Stimulated activated CD8-positive, alpha-beta memory T cell treated with anti-CD3 and anti-CD28 coated beads, Interleukin-15, amount 100 ng/mL, for 24 hours (primary cell): Measurements from ENCODE around the gene LRRTM4.
"Not testable (repeated sequence)": the region's sequence is repeated elsewhere in the genome, so short reads cannot be mapped to it uniquely, and the experiment has no call there.

Source experiments
- DNase-seq: peaks from one replicate; pipeline ENCODE4 v3.0.0-alpha.2; 2020; ENCODE audit warnings: low read depth

Gene LRRTM4

DNA sequence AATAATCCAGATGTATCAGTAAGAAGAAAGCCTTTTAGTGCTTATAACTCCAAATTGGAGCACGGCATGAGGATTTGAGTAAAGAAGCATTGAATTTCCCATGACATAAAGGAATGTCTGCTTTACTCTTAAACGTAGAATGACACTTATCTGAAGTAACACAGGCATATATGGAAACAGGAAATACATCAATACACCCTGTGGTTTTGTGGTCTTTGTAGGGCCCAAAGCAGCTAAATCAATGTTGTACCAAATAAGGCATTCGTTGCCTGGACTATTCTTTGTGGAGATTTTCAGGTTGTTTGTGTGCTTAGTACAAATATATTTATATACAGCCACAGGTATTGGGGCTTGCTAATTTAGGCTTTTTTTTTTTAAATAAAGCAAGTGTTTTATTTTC lies 660.5 kb downstream of the LRRTM4 start:
- DNase-seq: no peak

DNA sequence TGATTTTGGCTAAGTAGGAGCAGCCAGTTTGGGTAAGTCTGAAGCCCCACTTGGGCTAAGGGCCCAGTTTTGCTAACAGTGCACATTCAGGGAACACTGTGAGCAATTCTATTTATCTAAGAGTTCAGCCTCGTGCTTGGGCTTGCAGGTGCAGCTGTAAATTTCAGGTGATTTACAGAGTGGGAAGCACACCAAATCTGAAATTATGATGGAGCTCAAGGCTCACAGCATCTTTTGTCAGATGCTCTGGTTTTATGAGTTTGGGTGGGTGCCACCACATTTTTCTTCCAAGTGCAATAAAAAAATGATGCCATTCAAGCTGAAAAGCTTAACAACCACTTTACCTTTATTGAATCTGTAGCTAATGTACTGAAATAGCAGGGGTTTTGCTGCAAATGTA lies 671.2 kb downstream of the LRRTM4 start:
- no peak for DNase-seq

DNA sequence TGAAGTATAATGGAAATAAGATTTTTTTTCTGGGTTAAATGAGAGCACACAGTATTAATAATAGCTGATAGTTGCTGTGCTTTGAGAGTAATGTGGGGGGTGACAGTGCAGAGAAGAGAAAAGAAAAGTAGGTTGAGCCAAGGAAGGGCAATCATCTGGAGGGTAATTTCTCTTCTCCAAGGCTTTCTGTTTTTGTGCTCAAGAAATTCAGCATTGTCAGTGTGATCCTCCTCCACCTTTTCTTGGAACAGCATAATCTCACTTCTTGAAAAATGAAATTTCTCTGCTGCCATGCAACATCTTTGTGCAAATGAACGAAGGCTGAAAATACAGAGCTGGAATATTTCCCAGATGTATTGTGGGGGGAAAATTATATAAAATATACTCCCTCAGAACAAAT lies 673.1 kb downstream of the LRRTM4 start:
- DNase-seq: no peak

DNA sequence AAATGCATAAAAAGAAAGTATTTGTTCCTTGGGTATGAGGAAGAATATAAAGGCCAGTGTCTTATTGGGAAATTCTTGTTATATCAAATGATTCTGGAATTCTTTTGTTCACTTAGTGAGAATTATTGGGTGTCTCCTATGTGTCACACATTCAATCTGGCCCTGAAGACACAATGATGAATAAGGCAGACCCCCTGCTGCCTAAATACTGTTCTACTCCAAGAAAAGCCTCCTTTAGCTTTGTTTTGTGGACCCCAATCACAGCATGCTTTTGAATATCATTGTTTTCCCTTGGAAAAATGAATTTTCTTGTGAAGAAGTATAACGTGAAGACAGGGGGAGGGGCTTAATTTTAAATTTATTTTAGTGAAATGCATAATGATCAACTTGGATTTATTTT lies 682.4 kb downstream of the LRRTM4 start:
- DNase-seq: no peak

DNA sequence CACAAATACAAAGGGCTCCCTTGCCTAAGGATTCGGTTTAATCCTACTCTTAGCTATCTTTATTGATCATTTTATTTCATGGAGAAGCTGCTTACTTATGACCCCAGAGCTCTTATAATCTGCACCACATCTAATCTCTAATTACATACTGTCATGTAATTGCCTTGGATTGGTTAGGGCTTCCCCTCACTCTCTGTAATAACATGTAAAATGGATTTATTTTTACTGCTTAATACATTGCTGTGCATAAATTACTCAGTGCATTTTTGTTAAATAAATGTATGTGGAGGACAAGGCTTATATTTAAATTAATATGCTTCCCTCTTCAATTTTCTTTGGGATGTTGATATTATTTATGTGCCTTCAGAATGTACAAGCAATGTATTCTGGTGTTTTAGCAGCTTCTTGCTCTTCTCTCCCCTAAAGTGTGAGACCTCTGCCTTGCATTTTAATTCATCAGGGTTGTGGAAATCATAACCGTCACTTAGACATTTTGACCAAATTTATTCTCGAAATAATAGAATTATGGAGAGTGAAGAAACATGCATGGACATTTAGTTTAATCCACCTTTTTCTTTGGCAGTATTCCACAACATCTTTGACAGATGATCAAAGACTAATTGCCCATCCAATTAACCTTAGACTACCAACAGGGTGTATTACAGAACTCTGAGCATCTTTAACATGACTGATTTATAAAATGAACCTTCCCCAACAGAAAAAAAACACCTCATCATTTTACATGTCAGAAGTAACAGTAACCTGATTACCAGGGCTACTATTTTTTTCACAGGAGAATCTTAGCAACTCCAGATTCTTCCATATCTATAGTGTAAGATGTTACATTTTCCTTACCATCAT lies 692.6 kb downstream of the LRRTM4 start:
- no peak for DNase-seq

DNA sequence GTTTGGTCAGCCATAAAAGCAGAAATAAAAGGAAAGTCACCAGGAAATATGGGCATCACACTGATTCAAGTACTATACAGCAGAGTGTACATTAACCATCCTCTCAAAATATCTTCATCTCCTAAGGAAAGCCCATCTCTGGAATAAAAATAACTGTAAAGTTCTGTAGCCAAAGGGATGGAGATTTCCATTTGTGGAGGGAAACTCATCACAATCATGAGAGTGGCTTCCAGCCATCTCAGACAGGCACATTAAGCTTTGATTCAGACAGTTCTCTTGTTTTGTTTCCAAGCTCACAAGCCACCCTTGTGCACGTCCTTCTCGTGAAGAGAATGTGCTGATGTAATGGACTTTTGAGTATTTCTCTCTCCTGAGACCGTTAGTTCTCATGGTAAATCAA lies 695.5 kb downstream of the LRRTM4 start:
- no peak for DNase-seq

DNA sequence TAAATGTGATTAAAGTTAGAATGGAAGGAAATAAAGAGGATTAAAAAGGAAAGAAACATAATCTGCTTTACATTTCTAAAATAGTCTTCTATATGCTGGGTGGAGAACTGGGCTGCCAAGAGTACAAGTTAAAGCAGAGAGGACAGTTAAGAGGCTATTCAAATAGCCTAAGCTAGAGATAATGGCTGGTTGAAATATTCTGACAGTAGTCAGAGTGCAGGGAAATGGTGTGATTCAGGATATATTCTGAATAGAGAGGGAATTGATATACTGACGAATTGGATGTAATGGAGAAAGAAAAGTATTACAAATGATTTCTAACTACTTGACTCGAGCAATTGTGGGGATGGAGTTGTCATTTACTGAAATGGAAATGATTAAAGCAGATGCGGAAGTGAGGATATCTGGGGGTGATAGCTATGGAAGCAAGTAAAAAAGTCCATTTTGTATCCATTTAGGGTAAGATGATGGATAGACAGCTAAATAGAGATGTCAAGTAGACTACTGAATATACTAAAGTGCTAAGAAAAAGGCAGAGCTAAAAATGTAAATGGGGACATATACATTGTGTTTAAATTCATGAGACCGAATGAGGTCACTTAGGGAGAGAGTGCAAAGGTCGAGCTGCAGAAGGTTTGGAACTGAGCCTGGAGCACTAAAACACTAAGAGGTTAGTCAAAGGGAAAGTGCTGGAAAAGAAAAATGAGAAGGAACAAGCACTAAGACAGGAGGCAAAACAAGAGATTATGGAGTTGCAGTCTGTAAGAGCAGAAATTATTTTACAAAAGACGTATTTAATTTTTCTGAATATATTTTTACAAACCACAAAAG lies 696.8 kb downstream of the LRRTM4 start:
- no peak for DNase-seq

DNA sequence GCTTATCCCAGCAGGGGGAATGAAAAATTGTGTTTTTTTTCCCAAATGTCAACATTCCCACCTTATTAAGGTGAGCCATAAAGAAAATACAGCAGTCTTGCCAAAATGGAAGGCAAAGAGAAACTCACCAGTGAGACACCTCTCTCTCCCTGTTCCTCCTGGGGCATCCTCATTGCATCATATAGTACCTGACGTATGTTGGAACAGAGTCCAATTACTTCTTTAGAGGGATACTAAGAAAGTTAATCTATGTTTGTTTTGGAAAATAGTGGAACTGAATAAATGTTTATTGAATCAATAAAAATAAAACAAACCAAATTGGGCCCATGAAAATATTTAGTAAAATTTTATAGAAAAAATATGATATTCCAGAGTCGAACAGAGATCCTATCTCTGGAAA lies 700.4 kb downstream of the LRRTM4 start:
- DNase-seq: no peak

DNA sequence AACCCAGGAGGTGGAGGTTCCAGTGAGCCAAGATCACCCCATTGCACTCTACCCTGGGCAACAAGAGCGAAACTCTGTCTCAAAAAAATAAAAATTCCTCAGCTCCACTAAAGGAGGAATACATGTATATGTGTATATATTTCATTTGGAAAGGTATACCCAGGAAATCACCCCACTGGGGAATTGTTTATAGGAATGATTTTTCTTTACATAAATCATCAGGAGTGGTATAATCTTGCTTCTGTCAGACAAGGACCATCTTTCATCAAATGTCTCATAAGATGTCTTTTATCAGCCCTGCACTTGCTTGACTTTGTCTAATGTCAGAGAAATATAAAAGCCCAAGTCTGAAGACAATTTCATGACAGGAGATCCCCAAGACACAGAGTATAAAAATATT lies 709.1 kb downstream of the LRRTM4 start:
- no peak for DNase-seq

DNA sequence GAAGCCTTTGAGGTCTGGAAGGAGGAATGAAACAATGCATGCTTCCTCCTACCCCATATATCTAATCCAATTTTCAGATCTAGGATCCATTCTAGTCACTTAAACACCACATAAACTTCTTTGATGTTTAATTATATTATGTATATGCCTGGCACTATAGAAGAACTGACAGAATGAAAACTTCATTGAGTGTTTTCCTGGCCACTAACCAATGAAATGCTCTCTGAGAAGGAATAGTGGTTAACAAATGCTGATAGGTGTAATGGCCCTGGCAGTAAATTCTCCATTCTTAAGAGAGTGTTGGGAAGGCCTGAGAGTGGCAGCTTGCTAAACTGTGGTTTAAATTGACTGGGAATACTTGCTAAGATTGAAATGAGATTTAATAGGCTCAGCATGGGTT lies 710.0 kb downstream of the LRRTM4 start:
- no peak for DNase-seq

DNA sequence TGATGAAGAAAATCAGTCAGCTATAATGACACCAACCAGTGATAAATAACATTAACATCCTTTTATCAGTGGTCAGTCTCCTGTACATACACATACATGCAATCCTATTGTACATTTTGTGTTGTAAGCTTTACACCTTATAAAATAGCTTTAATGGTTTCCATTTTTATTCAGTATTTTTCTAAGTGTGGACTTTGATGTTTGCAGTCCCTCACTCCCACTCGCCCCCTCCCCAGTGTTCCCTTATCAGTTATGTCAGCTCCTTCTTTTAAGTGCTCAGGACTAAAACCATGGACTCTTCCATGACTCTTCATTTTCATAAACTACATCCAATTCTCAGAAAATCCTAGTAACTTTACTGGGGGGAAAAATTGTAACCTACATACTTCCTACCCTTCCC lies 713.0 kb downstream of the LRRTM4 start:
- no peak for DNase-seq

DNA sequence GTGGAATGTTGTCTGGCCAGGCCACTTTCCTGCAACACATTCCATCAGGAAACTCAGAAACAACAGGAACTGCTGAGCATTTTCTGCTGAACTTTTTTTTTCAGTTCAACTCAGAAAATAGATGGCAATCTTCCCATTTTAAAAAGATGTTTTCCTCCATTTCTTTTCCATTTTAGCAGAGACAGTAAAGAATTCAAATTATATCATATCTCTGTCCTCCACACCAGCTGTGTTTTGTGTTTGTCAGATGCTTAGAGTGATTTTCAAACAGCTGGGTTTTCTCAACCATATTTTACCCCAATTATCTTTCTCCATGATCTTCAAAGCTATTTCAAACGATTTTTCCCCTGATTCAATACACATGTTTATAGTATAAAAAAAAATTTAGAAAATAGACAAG lies 713.4 kb downstream of the LRRTM4 start:
- no peak for DNase-seq

DNA sequence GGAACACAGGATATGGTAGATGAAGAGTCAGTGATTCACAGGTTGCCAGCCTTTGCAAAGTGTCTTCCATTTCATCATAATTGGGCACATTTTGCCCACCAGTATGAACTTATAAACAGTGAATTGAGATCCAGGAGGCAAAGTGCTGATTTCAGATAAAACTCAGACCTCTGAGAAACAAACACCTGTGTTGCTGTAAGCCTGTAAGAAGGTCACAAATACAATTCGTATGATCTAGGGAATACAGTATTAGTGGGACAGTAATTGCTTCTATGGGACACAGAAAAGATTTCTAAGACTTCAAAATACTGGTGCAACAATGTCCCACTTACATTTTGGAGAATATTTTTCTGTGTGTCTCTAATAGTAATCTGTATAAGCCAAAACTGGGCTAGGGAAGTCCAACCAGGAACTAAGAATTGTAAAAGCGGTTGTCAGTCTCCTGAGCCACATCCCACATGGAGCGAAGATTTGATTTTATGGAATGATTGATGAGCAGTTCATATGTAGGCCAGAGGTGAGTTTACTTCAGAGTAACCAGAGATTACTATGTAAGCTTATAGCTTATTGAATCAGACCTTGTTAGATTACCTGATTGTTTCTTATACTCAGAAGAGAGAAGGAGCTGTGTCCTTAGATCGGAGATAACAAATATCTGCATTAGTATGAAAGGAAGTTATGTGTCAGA lies 728.4 kb downstream of the LRRTM4 start:
- no peak for DNase-seq

DNA sequence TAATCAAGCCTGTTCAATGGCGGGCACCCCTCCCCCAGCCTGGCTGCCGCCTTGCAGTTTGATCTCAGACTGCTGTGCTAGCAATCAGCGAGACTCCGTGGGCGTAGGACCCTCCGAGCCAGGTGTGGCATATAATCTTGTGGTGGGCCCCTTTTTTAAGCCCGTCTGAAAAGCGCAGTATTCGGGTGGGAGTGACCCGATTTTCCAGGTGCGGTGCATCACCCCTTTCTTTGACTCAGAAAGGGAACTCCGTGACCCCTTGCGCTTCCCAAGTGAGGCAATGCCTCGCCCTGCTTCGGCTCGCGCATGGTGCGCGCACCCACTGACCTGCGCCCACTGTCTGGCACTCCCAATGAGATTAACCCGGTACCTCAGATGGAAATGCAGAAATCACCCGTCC lies 740.9 kb downstream of the LRRTM4 start:
- DNase-seq: not testable (repeated sequence)

DNA sequence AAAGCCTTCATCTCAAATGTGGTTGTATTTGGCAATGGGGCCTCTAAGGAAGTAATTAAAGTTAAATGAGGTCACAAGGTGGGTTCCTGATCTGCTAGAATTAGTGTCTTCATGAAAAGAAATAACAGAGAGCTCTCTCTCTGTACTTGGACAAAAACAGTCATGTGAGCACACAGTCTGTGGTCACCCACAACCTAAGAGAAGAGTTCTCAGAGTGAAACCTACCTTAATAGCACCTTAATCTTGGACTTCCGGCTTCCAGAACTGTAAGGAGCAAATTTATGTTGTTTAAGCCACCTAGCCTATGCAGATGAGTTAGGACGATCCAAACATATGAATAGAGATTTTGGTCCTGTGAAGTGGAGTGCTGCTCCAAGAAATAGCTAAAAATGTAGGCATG lies 758.9 kb downstream of the LRRTM4 start:
- no peak for DNase-seq

DNA sequence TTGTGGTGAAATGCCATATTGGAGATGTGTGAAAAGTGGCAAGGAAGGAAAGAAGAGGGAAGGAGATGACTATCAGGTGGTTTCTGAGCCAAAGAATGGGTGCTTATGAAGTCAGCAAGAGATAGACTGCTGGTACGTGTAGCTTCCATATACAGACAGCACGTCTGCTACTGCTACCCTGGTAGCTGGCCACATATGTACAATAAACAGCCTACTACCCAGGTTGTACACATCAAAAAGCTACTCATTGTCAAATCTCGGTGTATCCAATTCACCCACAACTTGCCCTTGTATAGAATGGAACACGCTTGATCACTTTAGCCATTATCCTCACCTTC lies 761.8 kb downstream of the LRRTM4 start:
- no peak for DNase-seq

DNA sequence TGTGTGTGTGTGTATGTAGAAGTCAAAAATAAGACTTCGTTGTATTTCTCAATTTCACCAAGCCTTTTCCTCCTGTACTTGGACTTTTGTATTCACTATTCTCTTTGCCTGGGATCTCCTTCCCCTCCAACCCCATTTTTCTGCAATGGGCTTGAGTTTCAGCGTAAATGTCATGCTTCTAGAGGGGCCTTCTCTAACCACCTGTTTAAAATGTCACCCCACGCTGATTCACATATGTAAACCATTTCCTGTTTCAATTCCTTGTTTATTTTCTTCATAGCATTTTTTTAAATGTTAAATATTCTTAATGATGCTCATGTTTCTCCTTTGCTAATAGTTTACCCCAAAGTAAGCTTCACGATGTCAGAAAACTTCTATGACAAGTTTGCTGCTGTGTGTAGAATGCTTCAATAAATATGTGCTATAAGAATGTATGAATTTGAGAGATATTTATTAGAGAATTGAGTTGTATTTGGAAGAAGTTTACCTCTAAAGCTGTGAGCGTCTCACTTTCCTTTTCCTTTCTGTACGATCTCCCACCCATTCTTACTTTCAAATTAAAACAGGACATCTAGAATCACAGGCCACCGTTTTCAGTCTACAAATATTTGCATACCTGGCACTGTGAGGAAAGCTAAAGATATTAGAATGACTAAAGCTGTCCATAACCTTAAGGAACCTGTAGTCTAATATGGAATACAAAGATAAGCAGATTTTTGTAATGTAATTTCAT lies 762.4 kb downstream of the LRRTM4 start:
- DNase-seq: no peak

DNA sequence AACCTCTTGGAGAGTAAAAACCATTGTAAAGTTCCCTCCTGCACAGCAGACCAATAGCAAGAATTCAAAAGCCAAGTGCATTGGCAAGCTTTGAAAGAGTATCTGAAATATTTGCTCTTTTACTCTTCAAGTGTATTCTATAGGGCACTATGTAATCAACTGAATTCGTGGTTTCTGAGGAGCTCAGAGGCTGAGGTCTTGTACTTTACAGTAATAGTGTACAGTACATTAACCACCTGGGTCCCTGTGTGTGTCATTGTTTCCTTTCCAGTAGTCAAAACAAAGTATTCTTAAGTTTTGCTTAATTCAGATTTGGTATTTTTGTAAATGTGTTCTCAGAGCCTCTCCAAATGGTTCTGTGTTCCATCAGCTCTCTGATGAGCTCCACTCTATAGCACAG lies 769.7 kb downstream of the LRRTM4 start:
- DNase-seq: no peak

DNA sequence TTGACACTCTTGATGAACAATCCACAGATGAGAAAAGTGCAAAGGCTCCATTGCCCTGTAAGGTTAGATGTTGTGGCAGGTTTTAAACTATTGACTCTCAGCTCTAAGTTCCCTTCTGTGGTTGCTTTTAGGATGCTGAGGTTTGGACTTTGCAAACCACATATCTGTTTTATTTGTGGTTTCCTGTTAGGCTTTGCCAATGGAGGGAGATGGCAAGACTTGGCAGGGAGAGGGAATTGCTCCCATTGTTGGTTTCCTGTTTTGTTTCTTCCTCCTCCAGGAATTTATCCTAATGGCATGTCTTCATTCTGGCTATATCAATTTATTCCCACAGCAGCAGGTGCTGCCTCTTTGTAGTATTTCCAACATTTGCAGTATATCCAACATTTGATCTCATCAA lies 772.3 kb downstream of the LRRTM4 start:
- no peak for DNase-seq

DNA sequence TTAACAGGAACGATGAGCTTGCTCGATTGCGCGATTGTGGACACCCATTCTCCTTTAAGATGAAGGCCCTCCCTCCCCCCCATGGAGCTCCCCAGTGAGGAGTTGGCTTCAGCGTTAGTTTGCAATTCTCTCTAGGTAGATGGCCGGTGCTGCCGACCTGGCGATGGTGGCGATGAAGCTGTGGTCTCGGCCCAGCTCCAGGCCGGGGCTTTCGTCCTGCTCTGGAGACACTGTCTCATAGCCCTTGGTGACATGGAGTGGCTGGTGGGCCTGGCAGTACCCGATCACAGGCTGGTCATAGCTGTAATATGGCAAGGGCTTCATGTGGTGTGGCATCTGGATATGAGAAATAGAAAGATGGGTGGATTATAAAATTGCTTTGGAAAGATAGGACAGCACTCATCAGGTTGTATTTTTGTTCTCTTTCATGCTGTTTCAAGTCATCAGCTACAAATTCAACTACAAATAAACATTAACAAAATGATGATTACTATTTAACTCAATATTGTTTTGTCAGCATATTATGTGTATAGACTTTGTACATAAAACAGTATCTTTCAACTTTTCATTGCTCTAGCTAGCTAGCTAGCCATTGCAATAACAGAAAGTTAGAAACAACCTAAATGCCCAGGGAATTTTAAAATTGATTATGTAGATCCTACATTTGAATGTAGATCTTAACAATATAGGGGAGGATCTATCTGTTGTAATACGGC lies 773.4 kb downstream of the LRRTM4 start:
- no peak for DNase-seq

DNA sequence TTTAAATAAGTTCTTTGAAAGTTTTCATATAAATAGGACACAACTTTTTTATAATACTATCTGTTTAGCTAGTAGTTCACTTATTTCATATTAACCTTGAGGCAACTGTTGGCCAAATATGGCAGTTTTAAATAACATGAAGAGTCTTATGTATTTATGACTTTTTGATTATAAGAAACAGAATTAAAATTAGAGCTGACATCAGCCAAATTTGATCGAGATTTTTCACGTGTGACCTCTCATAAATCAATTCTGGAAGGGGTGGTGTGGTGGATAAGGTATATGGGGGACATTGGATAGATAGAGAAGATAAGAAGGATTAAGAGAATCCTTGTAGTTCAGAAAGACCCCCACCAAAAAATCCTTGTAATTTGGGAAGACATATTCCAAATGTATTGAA lies 776.6 kb downstream of the LRRTM4 start:
- no peak for DNase-seq

DNA sequence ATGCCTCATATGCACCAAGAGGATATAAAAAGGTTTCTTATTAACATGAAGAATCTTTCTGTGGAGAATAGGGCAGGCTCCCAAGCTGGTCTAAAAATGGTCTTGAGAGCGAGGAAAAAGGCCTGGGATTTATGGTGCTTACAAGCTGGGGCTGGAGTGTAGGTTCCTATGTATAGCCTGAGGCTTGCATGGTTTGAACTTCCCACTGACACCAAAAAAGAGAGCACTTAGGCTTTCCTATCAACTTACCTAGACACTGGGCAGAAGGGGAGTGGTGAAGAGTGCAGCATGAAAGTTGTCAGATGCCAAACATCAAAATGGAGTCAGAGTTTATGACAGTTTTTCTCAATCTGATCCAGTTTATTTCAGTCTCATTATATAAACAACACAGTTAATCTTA lies 784.6 kb downstream of the LRRTM4 start:
- no peak for DNase-seq
